ENCODE measurements around the gene ATP10A. TPM values are rescaled to one million over a fixed set of nuclear protein-coding genes. Genes with fewer than 3 reads are reported as not detected.

ATP10A gene
- total RNA-seq, 1 donor: 1.3 TPM

- H3K4me3 ChIP-seq (ENCODE audit: low read depth, low read length): no peak overlapping the region
- no peak for DNase-seq (ENCODE audit: low read depth)
- no peak for TF ChIP-seq CTCF (IDR thresholded peaks at IDR 0.05; ENCODE audit: insufficient read depth, low read depth, low read length)
Observed at GRCh38 chr15:25894371-25894902, 31.3 kb upstream of the ATP10A start.

GRCh38 chr15:25893596-25893995 lies 30.5 kb upstream of the ATP10A start:
- TF ChIP-seq CTCF (IDR thresholded peaks at IDR 0.05; ENCODE audit: insufficient read depth, low read depth, low read length): no peak
- DNase-seq (ENCODE audit: low read depth): no peak
- no peak overlapping the region for H3K4me3 ChIP-seq (ENCODE audit: low read depth, low read length)

- DNase-seq (ENCODE audit: low read depth): no peak
- TF ChIP-seq CTCF (IDR thresholded peaks at IDR 0.05; ENCODE audit: insufficient read depth, low read depth, low read length): no peak
Observed at GRCh38 chr15:25892126-25892525, 29.0 kb upstream of the ATP10A start.

GRCh38 chr15:25891081-25891480 lies 28.0 kb upstream of the ATP10A start:
- no peak for DNase-seq (ENCODE audit: low read depth)

More at GRCh38 chr15:25892126-25892525, 29.0 kb upstream of the ATP10A start:
- H3K4me3 ChIP-seq (ENCODE audit: low read depth, low read length): no peak overlapping the region

GRCh38 chr15:25890529-25890928 lies 27.4 kb upstream of the ATP10A start:
- no peak for TF ChIP-seq CTCF (IDR thresholded peaks at IDR 0.05; ENCODE audit: insufficient read depth, low read depth, low read length)
- no peak for DNase-seq (ENCODE audit: low read depth)
- H3K4me3 ChIP-seq (ENCODE audit: low read depth, low read length): no peak overlapping the region

More at GRCh38 chr15:25891081-25891480, 28.0 kb upstream of the ATP10A start:
- H3K4me3 ChIP-seq (ENCODE audit: low read depth, low read length): no peak overlapping the region
- TF ChIP-seq CTCF (IDR thresholded peaks at IDR 0.05; ENCODE audit: insufficient read depth, low read depth, low read length): no peak

GRCh38 chr15:25887870-25888269 lies 24.7 kb upstream of the ATP10A start:
- H3K4me3 ChIP-seq (ENCODE audit: low read depth, low read length): no peak overlapping the region
- no peak for TF ChIP-seq CTCF (IDR thresholded peaks at IDR 0.05; ENCODE audit: insufficient read depth, low read depth, low read length)
- no peak for DNase-seq (ENCODE audit: low read depth)

Data from fibroblast of villous mesenchyme (primary cell).